NCI-H82 treated with DMSO at 0.1 percent for 48 hours (cell line): ENCODE results near the gene GLB1L.
A peak's percentile ranks its signal among the peaks of the same experiment; 100 is the strongest.
"Not testable (repeated sequence)": the region's sequence is repeated elsewhere in the genome, so short reads cannot be mapped to it uniquely, and the experiment has no call there.

ENCODE experiments used
- DNase-seq: peaks from one replicate; lab custom pipeline; 2025; ENCODE audit not compliant: unreplicated experiment; lab: John Stamatoyannopoulos, UW

The GLB1L gene

DNA sequence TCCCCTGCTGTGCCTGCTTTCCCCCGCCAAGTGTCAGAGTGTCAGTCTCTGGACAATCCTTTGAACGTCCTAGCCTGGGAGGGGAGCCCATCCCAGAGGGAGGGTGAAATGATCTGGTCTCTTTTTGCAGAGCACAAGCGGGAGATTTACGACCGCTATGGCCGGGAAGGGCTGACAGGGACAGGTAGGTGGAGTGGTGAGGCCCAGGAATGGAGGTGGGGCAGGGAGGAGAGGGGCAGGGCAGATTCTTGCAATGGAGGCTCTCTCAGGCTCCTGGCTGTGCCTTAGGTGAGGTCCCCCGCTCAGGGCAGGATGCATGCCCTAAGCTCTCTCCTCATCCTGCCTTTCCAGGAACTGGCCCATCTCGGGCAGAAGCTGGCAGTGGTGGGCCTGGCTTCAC is 36.3 kb upstream of the GLB1L start:
- DNase-seq, result no peak

DNA sequence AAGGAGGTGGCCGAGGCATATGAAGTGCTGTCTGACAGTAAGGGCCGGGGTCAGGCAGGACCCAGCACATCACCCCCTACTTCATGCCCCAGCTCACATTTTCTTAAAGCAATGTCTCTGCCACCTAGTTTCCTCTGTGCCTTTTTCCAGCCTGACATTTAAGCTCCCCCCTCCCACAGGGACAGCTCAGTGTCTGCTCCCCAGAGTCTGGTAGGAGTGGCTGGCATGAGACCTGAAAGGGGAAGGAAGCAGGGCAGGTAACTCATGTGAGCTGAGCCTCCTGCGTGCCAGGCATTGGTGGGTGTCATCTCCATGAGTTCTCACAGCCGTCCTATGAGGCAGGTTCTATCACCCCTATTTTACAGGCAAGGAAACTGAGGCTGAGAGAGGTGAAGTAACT is 35.4 kb upstream of the GLB1L start:
- no peak for DNase-seq

DNA sequence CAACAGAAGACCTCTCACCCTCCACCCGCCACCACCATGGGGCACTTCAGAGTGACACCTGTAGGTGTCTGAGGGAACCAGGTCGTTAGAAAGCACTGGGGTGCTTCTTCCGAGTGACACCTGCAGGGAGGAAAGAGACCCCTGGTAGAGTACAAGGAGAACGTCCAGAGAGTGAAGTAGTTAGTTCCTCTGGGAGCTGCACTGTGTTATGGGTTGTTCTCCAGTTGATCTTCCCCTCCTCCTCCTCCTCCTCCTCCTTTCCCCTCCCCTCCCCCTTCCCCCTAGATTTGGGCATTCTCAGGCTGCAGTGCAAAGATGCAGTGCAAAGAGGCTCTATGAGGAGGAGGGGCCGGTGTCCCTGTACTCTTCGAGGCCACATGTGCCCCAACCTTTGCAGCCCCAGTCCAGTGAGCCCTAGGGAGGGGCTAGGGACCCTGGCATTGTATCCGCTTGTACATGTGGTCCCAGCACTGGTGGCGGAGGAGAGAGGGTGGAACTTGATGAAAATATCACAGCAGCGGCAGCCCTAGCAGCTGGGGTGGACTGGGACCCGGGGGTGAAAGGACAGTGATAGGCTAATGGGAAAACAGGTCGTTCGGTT is 34.8 kb upstream of the GLB1L start:
- no peak for DNase-seq

DNA sequence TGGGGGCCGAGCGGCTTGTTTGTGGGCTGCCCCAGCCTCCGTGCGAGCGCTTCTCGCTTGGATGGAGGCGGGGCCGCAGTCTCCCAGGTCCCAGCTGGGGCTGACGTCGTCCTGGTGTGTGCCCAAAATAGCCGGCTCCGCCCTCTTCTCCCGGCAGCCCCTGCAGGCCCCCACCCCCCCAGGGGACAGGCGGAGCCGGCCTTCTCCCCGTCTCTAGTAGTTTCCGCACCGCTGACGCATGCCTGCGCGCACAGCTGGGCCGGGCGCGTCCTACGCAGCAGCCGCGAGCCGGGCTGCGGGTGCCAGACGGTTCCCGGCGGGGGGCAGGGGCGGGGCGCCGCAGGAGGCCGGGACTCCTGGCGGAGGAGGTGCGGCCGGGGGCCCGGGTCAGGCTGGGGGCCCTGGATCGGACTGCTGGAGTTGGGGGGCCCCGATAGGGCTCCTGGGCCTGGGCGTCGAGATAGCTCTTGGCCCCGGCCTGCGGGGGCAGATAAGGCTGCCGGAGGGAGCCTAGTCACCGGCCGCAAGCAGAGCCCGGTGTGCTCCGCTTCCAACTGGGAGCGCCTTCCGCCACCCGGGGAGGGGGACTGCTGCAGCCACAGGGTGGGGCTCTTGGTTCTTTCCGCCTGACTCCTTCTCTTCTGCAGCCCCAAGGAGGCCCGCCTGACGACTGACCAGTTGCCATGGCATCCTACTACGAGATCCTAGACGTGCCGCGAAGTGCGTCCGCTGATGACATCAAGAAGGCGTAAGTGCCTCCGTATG is 34.1 kb upstream of the GLB1L start, which contains the start of gene DNAJB2:
DNAJB2 (plus strand) TSS at position 216 of the 765 bp plus-strand sequence; CDS start at position 684, 468 bp downstream.
- DNase-seq, result peak; percentile 96

DNA sequence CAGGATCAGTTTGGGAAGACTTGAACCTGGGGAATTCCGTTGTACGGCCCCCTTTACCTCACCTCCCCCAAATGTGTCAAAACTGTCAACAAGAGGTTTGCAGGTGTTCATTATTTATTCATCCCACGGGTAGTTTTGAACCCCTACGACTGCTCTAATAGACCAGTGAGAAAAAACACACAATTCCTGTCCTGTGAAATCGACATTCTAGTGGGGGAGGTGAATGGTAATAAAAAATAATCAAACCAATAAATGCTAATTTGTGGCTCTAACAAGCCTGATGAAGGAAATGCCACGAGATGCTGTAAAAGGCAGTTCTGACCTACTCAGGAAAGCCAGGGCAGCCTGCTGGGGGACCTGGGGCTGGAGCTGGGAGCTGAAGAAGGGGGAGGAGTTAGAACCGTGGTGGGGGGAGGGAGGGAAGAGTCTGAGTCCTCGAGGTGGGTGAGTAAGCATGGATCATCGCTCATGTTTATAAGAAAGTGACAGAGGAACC is 33.5 kb upstream of the GLB1L start:
- DNase-seq, result no peak

DNA sequence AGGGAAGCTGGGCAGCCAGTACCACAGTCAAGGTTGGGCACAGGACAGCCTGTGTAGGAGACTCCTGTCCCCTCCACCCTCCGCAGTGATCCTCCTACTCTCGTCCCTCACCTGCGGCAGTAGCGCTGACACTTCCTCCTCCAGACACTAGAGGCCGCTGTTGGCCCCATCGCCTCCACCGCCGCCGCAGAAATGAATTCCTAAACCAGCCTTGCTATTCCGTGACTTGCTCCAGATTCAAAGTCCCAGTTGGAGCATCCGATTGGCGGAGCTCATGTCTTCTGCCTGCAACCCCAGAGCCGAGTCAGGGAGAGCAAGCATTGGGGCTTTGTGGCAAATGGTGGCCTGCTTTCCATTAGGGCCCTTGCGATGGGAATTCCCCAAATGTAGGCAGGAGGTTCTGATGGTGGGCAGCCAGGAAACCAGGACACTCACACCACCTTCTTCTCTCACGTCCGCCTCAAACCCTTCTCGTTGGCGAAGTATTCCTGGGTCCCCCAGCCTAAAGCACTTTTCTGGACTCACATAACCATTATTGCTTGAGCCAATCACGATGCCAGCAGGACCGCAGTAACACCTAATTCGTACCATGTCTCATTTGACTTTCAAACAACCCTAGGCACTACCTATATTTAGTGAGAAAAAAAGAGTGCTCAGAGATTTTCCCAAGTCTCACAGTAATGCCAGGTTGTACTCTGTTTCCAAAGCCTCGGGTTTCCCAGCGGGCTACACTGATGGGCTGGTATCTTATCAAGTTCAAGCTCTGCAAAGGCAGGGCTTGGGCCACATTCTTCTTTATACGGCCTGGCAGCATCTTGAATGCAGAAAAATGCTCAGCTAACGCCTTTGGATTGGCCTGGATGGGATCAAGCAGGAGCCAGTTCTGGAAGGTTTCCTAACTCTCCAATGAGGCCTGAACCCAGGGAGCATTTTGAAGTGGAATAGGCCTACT is 32.7 kb upstream of the GLB1L start:
- DNase-seq, result peak; percentile 74

DNA sequence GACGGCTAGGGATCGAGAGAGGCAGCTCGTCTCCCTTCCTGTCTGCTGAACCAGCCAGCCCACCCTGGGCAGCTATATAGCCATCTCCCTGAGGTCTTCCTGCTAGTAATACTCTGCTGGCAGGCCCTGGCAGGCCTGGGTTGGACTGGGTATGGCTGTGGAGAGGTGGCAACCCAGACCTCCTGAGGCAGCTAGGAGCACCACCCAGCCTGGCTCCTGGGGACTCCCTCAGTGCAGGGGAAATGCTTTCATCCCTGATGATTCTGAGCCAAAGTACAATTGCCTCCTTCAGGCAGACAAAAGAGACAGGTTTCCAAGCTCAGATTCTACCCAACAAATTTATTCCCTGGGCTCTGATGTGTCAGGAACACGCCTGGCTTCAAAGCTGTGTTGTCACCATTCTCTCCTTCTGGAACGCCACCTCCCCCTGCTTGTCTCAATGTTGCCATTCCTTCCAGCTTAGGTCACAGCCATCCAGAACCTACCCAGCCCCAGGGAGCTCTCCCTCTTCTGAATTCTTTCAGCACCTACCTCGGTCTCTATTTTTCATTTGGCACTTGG is 29.2 kb upstream of the GLB1L start:
- no peak for DNase-seq

DNA sequence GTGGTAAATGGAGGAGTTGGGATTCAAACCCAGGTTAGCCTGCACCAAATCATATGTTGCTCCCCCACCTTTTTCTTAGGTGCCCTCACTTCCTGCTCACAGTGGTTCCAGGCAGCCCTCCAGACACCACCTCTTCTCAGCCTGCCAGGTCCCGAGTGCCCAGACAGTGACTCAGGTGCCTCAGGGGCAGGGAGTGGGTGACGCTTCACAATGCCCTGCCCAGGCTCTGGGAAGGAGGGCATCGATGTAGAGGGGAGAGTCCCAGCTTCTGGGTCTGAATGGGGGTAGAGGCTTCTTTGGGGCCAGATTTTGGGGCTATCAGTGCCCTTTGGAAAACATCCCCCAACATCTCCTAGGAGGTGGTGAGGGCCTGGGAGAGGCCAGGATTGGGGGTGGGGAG is 28.7 kb upstream of the GLB1L start:
- no peak for DNase-seq

DNA sequence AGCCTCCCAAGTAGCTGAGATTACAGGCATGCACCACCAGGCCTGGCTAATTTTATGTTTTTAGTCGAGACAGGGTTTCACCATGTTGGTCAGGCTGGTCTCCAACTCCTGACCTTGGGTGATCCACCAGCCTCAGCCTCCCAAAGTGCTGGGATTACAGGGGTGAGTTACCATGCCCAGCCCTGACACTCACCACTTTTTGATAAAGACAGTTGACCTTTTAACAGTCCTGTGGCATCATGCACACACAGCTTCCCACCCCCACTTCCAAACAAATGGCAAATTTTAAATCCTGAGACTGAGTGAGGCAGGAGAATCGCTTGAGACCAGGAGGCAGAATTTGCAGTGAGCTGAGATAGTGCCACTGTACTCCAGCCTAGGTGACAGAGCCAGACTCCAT is 27.8 kb upstream of the GLB1L start:
- no peak for DNase-seq

DNA sequence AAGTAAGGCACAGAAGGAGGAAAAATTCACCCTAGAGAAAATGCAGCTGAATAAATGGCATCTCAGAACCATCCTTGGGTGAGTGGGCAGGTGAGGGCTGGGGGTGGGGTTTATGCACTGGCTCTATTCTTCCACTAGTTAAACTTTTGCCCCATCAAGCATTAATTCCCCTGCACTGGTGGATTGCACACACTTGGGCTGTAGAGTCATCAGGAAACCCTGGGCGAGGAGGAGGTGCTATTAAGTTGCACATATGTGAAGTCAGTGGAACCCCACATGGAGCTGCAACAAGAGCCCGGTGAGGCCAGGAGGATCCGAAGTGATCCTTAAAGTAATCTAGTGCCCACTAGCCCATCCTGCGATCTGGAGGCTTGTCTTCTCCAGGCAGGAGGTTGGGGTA is 27.1 kb upstream of the GLB1L start:
- DNase-seq, result no peak

DNA sequence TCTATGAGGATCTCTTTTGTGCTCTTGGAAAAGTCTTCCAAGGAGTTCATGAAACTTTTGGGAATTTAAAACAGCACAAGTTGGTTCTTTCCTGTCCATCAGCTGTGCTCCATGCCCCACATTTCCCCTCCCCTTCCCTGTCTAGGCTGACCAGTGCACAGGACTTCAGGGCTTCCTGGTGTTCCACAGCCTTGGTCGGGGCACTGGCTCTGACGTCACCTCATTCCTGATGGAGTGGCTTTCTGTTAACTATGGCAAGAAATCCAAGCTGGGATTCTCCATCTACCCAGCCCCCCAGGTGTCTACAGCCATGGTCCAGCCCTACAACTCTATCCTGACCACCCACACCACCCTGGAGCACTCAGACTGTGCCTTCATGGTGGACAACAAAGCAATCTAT is 25.8 kb upstream of the GLB1L start:
- no peak for DNase-seq

DNA sequence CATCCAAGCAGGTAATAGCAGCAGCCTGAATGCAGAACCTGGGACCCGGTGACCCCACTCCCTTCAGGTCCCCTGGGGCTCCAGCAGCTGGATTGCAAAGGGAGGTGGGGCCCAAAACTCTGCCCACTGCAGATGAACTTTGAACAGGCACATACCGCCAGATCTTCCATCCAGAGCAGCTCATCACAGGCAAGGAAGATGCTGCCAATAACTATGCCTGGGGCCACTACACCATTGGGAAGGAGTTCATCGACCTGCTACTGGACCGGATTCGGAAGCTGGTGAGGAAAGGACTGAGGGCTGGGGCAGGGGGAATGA is 24.8 kb upstream of the GLB1L start:
- DNase-seq, result no peak

DNA sequence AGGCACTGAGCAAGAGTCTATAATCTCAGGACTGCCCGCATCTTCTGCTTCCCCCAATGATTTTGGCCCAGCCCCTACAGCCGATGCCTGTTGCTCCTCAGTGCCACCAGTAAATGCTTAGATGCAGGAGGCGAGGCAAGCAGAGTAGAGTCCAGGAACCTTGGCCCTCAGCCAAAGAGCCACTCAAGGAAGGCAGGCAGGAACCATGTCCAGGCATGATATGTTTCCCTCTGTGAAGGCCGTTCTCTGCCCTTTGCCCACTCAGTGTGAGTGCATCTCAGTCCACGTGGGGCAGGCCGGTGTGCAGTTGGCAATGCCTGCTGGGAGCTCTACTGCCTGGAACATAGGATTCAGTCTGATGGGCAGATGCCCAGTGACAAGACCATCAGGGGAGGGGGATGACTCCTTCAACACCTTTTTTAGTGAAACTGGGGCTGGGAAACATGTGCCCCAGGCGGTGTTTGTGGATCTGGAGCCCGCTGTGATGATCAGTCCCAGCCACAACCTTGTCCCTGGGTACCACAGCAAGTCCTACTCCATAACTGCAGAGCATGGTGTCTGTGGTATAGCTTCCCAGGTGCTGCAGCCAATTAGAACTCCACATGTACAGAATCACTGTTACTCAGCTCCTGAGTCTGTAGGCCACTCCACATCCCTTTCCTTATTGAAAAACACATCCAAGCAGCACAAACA is 24.3 kb upstream of the GLB1L start:
- no peak for DNase-seq

DNA sequence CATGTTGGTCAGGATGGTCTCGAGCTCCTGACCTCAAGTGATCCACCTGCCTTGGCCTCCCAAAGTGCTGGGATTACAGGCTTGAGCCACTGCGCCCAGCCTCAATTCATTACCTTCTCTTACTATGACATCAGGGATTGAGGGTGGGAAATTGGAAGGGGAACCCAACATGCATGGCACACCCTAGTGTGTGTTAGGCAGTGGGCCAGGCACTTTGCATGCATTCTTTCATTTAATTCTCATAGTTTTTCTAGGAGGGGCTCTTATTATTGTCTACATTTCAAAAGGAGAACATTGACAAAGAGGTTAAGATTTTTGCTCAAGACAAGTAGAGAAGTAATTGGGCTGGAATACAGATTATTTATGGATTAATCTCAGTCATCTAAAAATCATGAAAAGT is 23.1 kb upstream of the GLB1L start:
- no peak for DNase-seq

DNA sequence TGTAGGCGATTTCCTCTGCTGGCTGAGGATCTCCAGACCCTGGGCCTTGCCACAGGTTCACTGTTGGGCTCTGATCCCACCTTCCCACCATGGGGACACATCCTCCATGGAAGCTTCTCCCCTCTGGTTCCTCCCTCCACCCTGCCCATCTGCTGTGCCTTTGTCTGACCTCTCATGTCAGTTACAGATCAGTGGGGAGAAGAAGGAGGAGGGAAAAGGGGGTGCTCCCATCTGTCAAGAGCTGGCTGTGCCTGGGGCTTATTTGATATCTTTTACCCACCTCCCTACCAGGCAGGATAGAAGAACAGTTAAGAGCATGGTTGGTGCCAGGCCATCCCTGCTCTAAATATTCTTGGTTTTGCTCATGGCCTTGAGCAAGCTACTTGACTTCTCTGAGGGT is 21.6 kb upstream of the GLB1L start:
- no peak for DNase-seq

DNA sequence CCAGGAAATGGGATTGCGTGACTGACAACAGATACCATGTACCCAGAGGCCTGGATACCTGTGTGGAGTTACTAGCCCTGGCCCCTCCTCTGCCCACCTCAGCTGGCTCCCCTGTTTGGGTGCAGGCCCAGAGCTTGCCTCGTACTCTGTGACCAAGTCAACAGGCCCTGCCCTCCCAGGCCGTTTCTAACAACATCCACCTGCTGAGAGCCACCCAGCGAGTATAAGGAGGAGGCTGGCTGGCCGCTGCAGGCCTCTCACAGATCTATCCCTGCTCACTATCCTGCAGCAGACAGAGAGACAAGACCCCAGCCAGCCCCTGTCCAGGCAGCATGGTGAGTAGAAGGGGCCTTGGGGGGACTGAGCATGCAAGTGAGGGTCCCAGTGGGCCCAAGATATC is 21.0 kb upstream of the GLB1L start:
- no peak for DNase-seq

DNA sequence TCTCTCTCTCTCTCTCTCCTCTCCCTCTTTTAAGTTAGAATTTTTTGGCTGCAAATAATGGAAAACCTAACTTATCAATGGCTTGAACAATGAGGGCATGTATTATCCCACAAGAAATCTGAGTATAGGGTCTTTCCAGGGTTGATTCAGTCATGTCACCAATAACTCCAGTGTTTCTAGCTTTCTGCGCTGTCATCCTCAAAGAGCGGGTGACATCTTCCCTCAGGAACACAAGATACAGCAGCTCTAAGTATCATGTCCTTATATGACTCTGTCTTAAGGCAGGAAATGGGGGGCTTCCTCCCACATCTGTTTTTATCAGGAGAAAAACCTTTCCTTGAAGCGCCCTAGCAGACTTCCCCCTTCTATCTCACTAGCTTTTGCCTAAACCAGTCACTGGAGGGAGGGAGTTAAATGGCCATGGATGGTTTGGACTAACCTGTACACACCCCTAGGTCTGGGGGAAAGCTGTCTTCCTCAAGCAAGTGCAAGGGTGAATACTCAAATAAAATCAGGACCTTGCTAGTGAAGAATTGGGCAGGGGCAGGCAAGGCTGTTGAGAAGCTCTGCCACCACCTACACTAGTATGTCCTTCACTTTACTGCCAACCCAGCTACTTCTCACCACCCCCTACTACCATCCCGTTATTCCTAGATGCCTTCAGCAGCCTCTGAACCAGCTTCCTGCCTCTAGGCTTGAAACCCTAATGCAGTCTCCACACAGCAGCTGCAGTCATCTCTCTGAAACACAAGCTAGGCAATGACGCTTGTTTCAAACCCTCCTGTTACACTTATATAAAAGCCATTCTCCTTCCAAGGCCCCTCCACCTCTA is 16.0 kb upstream of the GLB1L start:
- DNase-seq, result no peak

DNA sequence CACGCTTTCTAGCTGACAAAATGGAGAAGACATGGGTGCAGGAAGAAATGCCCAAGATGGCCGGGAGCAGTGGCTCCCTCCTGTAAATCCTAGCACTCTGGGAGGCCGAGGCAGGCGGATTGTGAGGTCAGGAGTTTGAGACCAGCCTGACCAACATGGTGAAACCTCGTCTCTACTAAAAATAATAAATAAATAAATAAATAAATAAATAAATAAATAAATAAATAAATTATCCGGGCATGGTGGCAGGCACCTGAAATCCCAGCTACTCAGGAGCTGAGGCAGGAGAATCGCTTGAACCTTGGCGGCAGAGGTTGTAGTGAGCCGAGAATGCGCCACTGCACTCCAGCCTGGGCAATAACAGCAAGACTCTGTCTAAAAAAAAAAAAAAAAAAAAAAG is 13.7 kb upstream of the GLB1L start:
- not testable (repeated sequence) for DNase-seq

DNA sequence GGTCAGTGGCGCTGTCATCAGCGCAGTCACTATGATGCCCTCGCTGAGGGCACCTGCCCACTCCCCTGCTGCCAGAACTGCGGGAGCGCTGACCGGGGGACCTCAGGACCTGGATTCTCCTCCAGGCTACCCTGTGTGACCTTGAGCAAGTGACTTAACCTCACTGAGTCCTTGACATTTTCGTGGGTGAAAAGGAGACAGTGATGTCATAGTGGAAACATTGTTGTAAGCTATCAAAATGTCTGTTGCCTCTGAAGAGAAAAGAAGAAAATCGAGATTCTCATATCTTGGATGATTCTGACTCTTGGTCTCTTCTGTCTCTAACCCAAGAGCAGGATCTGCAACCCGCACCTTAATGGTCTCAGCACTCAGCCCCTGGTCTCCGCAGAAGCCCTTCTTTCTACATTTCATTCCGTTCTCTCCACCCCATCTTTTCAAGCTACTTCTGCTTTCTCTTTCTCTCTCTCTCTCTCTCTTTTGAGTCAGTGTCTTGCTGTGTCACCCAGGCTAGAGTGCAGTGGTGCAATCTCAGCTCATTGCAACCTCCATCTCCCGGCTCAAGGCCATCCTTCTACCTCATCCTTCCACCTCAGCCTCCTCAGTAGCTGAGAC is 9.5 kb upstream of the GLB1L start:
- no peak for DNase-seq
